ENCODE measurements around the gene COMMD10.

Gene COMMD10

GRCh38 chr5:116144103-116144502 lies 59.3 kb downstream of the COMMD10 start:
- Histone ChIP-seq H3K4me1 (ENCODE audit: control insufficient read depth, insufficient read depth, low read depth, low read length) (no peaks in the 10 kb centered on the region), H4K8ac (ENCODE audit: low read length) (no peak overlapping the region), H3K4ac (ENCODE audit: low read depth in 1 of 2, low read length in 2 of 2) (no peak overlapping the region), H2BK5ac (ENCODE audit: low read depth, low read length, poor library complexity, severe bottlenecking) (no peak overlapping the region), H3K36me3 (ENCODE audit: control insufficient read depth in 1 of 2, insufficient read depth in 2 of 2, low read depth in 1 of 2, low read length in 2 of 2) (no peaks in the 10 kb centered on the region), H2AFZ (ENCODE audit: low read depth, low read length) (no peak overlapping the region), H3K27ac (ENCODE audit: low read length, poor library complexity, severe bottlenecking) (no peak overlapping the region), H3K9me3 (ENCODE audit: control insufficient read depth, low read length) (no peaks in the 10 kb centered on the region), H2BK120ac (ENCODE audit: low read depth, low read length) (no peak overlapping the region), H3K23ac (ENCODE audit: low read length in 2 of 2) (no peak overlapping the region), H3K79me1 (replicated peaks; ENCODE audit: low read length, poor library complexity, severe bottlenecking) (peaks cover 6% of the 10 kb centered on the region), H3K14ac (ENCODE audit: low read length in 2 of 2) (no peak overlapping the region), H2AK5ac (ENCODE audit: low read length, severe bottlenecking) (no peak overlapping the region), H3K4me2 (ENCODE audit: low read length, poor library complexity, severe bottlenecking) (no peak overlapping the region), H3K27me3 (ENCODE audit: control insufficient read depth in 1 of 2, insufficient read depth in 1 of 2, low read length in 2 of 2) (no peaks in the 10 kb centered on the region), H2BK15ac (ENCODE audit: low read depth, poor library complexity, severe bottlenecking) (no peak overlapping the region), H3K4me3 (ENCODE audit: insufficient read depth in 1 of 2, low read depth in 1 of 2, low read length in 2 of 2) (no peak overlapping the region), H4K91ac (ENCODE audit: low read length) (no peak overlapping the region), H2BK12ac (ENCODE audit: low read length in 2 of 2) (no peak overlapping the region), H3K9ac (ENCODE audit: low read length) (no peak overlapping the region), H3K18ac (ENCODE audit: low read depth in 1 of 2, low read length in 2 of 2) (no peak overlapping the region)
- peak; percentile 33 for DNase-seq

GRCh38 chr5:116144991-116145390 lies 60.2 kb downstream of the COMMD10 start:
- H3K4me2 ChIP-seq (ENCODE audit: low read length, poor library complexity, severe bottlenecking), result no peak overlapping the region

GRCh38 chr5:116145416-116145815 lies 60.6 kb downstream of the COMMD10 start:
- H3K14ac ChIP-seq (ENCODE audit: low read length in 2 of 2), result no peak overlapping the region
- no peaks in the 10 kb centered on the region for H3K9me3 ChIP-seq (ENCODE audit: control insufficient read depth, low read length)
- no peak overlapping the region for H2BK12ac ChIP-seq (ENCODE audit: low read length in 2 of 2)
- no CpG with 5 or more reads among the region's 3 CpGs for WGBS
- H3K4me3 ChIP-seq (ENCODE audit: insufficient read depth in 1 of 2, low read depth in 1 of 2, low read length in 2 of 2), result no peak overlapping the region
- no peak overlapping the region for H2AK5ac ChIP-seq (ENCODE audit: low read length, severe bottlenecking)
- H3K27ac ChIP-seq (ENCODE audit: low read length, poor library complexity, severe bottlenecking), result no peak overlapping the region
- H3K4ac ChIP-seq (ENCODE audit: low read depth in 1 of 2, low read length in 2 of 2), result no peak overlapping the region
- no peak overlapping the region for H3K4me2 ChIP-seq (ENCODE audit: low read length, poor library complexity, severe bottlenecking)
- no peak overlapping the region for H4K8ac ChIP-seq (ENCODE audit: low read length)
- H3K27me3 ChIP-seq (ENCODE audit: control insufficient read depth in 1 of 2, insufficient read depth in 1 of 2, low read length in 2 of 2), result no peaks in the 10 kb centered on the region
- no peaks in the 10 kb centered on the region for H3K4me1 ChIP-seq (ENCODE audit: control insufficient read depth, insufficient read depth, low read depth, low read length)
- no peak overlapping the region for H2AFZ ChIP-seq (ENCODE audit: low read depth, low read length)
- no peak overlapping the region for H2BK15ac ChIP-seq (ENCODE audit: low read depth, poor library complexity, severe bottlenecking)
- no peak overlapping the region for H3K9ac ChIP-seq (ENCODE audit: low read length)
- no peaks in the 10 kb centered on the region for H3K36me3 ChIP-seq (ENCODE audit: control insufficient read depth in 1 of 2, insufficient read depth in 2 of 2, low read depth in 1 of 2, low read length in 2 of 2)
- DNase-seq, result no peak
- H2BK120ac ChIP-seq (ENCODE audit: low read depth, low read length), result no peak overlapping the region
- no peak overlapping the region for H3K18ac ChIP-seq (ENCODE audit: low read depth in 1 of 2, low read length in 2 of 2)
- H3K79me1 ChIP-seq (replicated peaks; ENCODE audit: low read length, poor library complexity, severe bottlenecking), result peaks cover 6% of the 10 kb centered on the region
- H2BK5ac ChIP-seq (ENCODE audit: low read depth, low read length, poor library complexity, severe bottlenecking), result no peak overlapping the region
- H3K23ac ChIP-seq (ENCODE audit: low read length in 2 of 2), result no peak overlapping the region
- no peak overlapping the region for H4K91ac ChIP-seq (ENCODE audit: low read length)

More at GRCh38 chr5:116144991-116145390, 60.2 kb downstream of the COMMD10 start:
- Histone ChIP-seq H3K9me3 (ENCODE audit: control insufficient read depth, low read length) (no peaks in the 10 kb centered on the region), H3K4ac (ENCODE audit: low read depth in 1 of 2, low read length in 2 of 2) (no peak overlapping the region), H3K18ac (ENCODE audit: low read depth in 1 of 2, low read length in 2 of 2) (no peak overlapping the region), H3K4me1 (ENCODE audit: control insufficient read depth, insufficient read depth, low read depth, low read length) (no peaks in the 10 kb centered on the region), H2BK12ac (ENCODE audit: low read length in 2 of 2) (no peak overlapping the region), H3K27me3 (ENCODE audit: control insufficient read depth in 1 of 2, insufficient read depth in 1 of 2, low read length in 2 of 2) (no peaks in the 10 kb centered on the region), H3K79me1 (replicated peaks; ENCODE audit: low read length, poor library complexity, severe bottlenecking) (peaks cover 6% of the 10 kb centered on the region), H2AK5ac (ENCODE audit: low read length, severe bottlenecking) (no peak overlapping the region), H2BK5ac (ENCODE audit: low read depth, low read length, poor library complexity, severe bottlenecking) (no peak overlapping the region), H4K91ac (ENCODE audit: low read length) (no peak overlapping the region), H2BK120ac (ENCODE audit: low read depth, low read length) (no peak overlapping the region), H3K9ac (ENCODE audit: low read length) (no peak overlapping the region), H3K14ac (ENCODE audit: low read length in 2 of 2) (no peak overlapping the region), H2AFZ (ENCODE audit: low read depth, low read length) (no peak overlapping the region), H3K27ac (ENCODE audit: low read length, poor library complexity, severe bottlenecking) (no peak overlapping the region), H3K23ac (ENCODE audit: low read length in 2 of 2) (no peak overlapping the region), H3K36me3 (ENCODE audit: control insufficient read depth in 1 of 2, insufficient read depth in 2 of 2, low read depth in 1 of 2, low read length in 2 of 2) (no peaks in the 10 kb centered on the region), H2BK15ac (ENCODE audit: low read depth, poor library complexity, severe bottlenecking) (no peak overlapping the region), H3K4me3 (ENCODE audit: insufficient read depth in 1 of 2, low read depth in 1 of 2, low read length in 2 of 2) (no peak overlapping the region), H4K8ac (ENCODE audit: low read length) (no peak overlapping the region)
- WGBS, result 100% methylated on average over 2 of the region's 2 CpGs
- no peak for DNase-seq

- Histone ChIP-seq H3K18ac (ENCODE audit: low read depth in 1 of 2, low read length in 2 of 2) (no peak overlapping the region), H3K4me3 (ENCODE audit: insufficient read depth in 1 of 2, low read depth in 1 of 2, low read length in 2 of 2) (no peak overlapping the region), H4K91ac (ENCODE audit: low read length) (no peak overlapping the region), H3K27me3 (ENCODE audit: control insufficient read depth in 1 of 2, insufficient read depth in 1 of 2, low read length in 2 of 2) (no peaks in the 10 kb centered on the region), H2AK5ac (ENCODE audit: low read length, severe bottlenecking) (no peak overlapping the region), H3K9ac (ENCODE audit: low read length) (no peak overlapping the region), H3K4me2 (ENCODE audit: low read length, poor library complexity, severe bottlenecking) (no peak overlapping the region), H3K79me1 (replicated peaks; ENCODE audit: low read length, poor library complexity, severe bottlenecking) (peaks cover 1% of the 10 kb centered on the region), H3K4ac (ENCODE audit: low read depth in 1 of 2, low read length in 2 of 2) (no peak overlapping the region), H3K4me1 (ENCODE audit: control insufficient read depth, insufficient read depth, low read depth, low read length) (no peaks in the 10 kb centered on the region), H3K27ac (ENCODE audit: low read length, poor library complexity, severe bottlenecking) (no peak overlapping the region), H2BK12ac (ENCODE audit: low read length in 2 of 2) (no peak overlapping the region), H3K23ac (ENCODE audit: low read length in 2 of 2) (no peak overlapping the region), H2BK15ac (ENCODE audit: low read depth, poor library complexity, severe bottlenecking) (no peak overlapping the region), H3K36me3 (ENCODE audit: control insufficient read depth in 1 of 2, insufficient read depth in 2 of 2, low read depth in 1 of 2, low read length in 2 of 2) (no peaks in the 10 kb centered on the region), H3K14ac (ENCODE audit: low read length in 2 of 2) (no peak overlapping the region), H2BK120ac (ENCODE audit: low read depth, low read length) (no peak overlapping the region), H3K9me3 (ENCODE audit: control insufficient read depth, low read length) (no peaks in the 10 kb centered on the region), H4K8ac (ENCODE audit: low read length) (no peak overlapping the region), H2AFZ (ENCODE audit: low read depth, low read length) (no peak overlapping the region), H2BK5ac (ENCODE audit: low read depth, low read length, poor library complexity, severe bottlenecking) (no peak overlapping the region)
- no peak for DNase-seq
Measured at GRCh38 chr5:116152169-116152568, 67.3 kb downstream of the COMMD10 start.
